Measurements from ENCODE around the gene LITAFD. TPM values are rescaled to one million over a fixed set of nuclear protein-coding genes. Genes with fewer than 3 reads are reported as not detected.
A peak's percentile ranks its signal among the peaks of the same experiment; 100 is the strongest.

LITAFD gene
- polyA plus RNA-seq, 1 experiment = not detected

GRCh38 chr16:8846401-8846932 lies 35.7 kb upstream of the LITAFD start:
- CTCF ChIA-PET = no interaction called here
- H3K27me3 ChIP-seq (ENCODE audit: control insufficient read depth, insufficient read depth, low read length) = no peaks in the 10 kb centered on the region
- POLR2A ChIA-PET = no interaction called here
- H3K36me3 ChIP-seq (ENCODE audit: control insufficient read depth, insufficient read depth, low read length) = peaks cover 15% of the 10 kb centered on the region
- TF ChIP-seq, protein P1, sequence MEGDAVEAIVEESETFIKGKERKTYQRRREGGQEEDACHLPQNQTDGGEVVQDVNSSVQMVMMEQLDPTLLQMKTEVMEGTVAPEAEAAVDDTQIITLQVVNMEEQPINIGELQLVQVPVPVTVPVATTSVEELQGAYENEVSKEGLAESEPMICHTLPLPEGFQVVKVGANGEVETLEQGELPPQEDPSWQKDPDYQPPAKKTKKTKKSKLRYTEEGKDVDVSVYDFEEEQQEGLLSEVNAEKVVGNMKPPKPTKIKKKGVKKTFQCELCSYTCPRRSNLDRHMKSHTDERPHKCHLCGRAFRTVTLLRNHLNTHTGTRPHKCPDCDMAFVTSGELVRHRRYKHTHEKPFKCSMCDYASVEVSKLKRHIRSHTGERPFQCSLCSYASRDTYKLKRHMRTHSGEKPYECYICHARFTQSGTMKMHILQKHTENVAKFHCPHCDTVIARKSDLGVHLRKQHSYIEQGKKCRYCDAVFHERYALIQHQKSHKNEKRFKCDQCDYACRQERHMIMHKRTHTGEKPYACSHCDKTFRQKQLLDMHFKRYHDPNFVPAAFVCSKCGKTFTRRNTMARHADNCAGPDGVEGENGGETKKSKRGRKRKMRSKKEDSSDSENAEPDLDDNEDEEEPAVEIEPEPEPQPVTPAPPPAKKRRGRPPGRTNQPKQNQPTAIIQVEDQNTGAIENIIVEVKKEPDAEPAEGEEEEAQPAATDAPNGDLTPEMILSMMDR (IDR thresholded peaks at IDR 0.05; ENCODE audit: insufficient read depth, low read depth, low read length) = no peak
- no peak overlapping the region for H3K4me3 ChIP-seq (ENCODE audit: low read depth, low read length)
- DNase-seq (ENCODE audit: low read depth) = no peak

DNA sequence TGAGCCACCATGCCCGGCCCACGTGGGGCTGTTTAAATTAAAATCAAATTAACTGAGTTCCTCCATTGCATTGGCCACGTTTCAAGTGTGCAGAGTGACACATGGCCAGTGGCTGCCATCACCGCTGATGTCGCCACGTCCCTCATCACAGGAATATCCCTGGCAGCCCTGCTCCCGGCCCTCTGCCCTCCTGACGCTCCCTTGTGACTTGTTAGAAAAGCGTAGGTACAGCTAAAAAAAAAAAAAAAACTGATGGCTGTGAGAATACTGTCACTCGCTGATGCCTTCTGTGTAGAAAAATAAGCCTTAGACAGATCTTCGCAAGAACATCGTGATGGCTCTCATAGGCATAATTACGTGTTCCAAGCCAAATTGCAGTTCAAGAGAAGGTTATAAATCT lies 35.0 kb upstream of the LITAFD start:
- Histone ChIP-seq H3K36me3 (ENCODE audit: control insufficient read depth, insufficient read depth, low read length) (peaks cover 15% of the 10 kb centered on the region), H3K4me3 (ENCODE audit: low read depth, low read length) (no peak overlapping the region), H3K27me3 (ENCODE audit: control insufficient read depth, insufficient read depth, low read length) (no peaks in the 10 kb centered on the region)
- ChIA-PET POLR2A (no interaction called here), CTCF (no interaction called here)
- TF ChIP-seq, protein P1 (IDR thresholded peaks at IDR 0.05; ENCODE audit: insufficient read depth, low read depth, low read length) = no peak
- DNase-seq (ENCODE audit: low read depth) = no peak

DNA sequence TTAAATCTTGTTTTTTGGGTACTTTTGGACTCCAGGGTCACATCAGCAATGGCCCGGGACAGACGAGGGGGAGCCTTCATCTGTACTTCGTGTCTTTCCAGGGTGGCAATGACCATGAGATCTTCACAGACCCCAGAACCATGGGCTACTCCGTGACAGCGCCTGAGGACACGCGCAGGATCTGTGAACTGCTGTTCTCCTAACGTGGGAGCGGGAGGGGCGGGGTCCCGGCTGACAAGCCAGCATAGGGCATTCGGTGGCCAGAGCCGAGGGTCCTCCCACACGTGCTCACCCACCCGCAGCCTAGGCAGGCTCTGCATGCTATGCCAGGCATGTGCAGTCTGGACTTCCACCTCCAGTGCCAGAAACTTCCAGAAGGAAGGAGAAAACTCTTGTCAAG lies 34.5 kb upstream of the LITAFD start:
- Histone ChIP-seq H3K36me3 (ENCODE audit: control insufficient read depth, insufficient read depth, low read length) (peaks cover 15% of the 10 kb centered on the region), H3K27me3 (ENCODE audit: control insufficient read depth, insufficient read depth, low read length) (no peaks in the 10 kb centered on the region), H3K4me3 (ENCODE audit: low read depth, low read length) (no peak overlapping the region)
- TF ChIP-seq, protein P1 (IDR thresholded peaks at IDR 0.05; ENCODE audit: insufficient read depth, low read depth, low read length) = no peak
- ChIA-PET POLR2A (no interaction called here), CTCF (no interaction called here)
- DNase-seq (ENCODE audit: low read depth) = no peak

GRCh38 chr16:8848231-8848938 lies 33.8 kb upstream of the LITAFD start:
- TF ChIP-seq, protein P1 (IDR thresholded peaks at IDR 0.05; ENCODE audit: insufficient read depth, low read depth, low read length) = no peak
- CTCF ChIA-PET = no interaction called here
- no peak for DNase-seq (ENCODE audit: low read depth)
- no peak overlapping the region for H3K4me3 ChIP-seq (ENCODE audit: low read depth, low read length)
- peaks cover 19% of the 10 kb centered on the region for H3K36me3 ChIP-seq (ENCODE audit: control insufficient read depth, insufficient read depth, low read length)
- H3K27me3 ChIP-seq (ENCODE audit: control insufficient read depth, insufficient read depth, low read length) = no peaks in the 10 kb centered on the region
- POLR2A ChIA-PET = interaction anchor here (0.9 kb wide), 1 partner anchor 12 kb away, joined by 3 read pairs; no protein-coding TSS in a partner anchor

DNA sequence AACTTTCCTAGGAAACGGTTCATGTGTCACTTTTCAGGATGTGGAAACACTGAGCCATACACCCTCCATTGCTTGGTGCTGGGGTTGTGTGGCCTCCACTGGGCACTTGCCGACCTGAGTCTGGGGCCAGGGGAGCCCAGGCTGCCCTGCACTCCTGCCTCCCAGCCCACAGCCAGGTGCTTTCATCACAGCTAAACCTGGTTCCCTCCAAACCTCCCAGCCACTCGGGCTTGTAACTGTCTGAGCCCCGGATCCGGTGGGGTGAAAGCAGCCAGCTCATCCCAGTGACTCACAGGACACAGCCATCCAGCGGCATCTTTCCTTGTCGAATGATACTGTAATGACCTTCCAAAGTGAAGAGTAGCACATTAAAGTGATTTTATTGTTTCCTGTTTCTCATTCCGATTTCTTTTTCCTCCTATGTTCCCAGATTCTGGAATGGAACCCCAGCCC lies 33.2 kb upstream of the LITAFD start:
- H3K4me3 ChIP-seq (ENCODE audit: low read depth, low read length) = no peak overlapping the region
- peaks cover 21% of the 10 kb centered on the region for H3K36me3 ChIP-seq (ENCODE audit: control insufficient read depth, insufficient read depth, low read length)
- CTCF ChIA-PET = no interaction called here
- TF ChIP-seq, protein P1 (IDR thresholded peaks at IDR 0.05; ENCODE audit: insufficient read depth, low read depth, low read length) = no peak
- POLR2A ChIA-PET = interaction anchor here (0.9 kb wide), 1 partner anchor 11 kb away, joined by 3 read pairs; no protein-coding TSS in a partner anchor
- peak; percentile 30 for DNase-seq (ENCODE audit: low read depth)
- no peaks in the 10 kb centered on the region for H3K27me3 ChIP-seq (ENCODE audit: control insufficient read depth, insufficient read depth, low read length)
